HEK293T (cell line): Measurements from ENCODE around the gene GGCT.

ENCODE experiments used
- CTCF ChIA-PET: fragments of 350-600 bp; formaldehyde crosslinking; extraction: SDS; loops from one replicate; lab custom pipeline; 2021; ENCODE audit warnings: antibody characterized with exemption, inconsistent platforms; lab: Yijun Ruan, JAX
- POLR2A ChIA-PET: fragments of 350-600 bp; formaldehyde crosslinking; extraction: SDS; loops from one replicate; lab custom pipeline; 2020; ENCODE audit warnings: antibody characterized with exemption, inconsistent platforms; lab: Yijun Ruan, JAX
- DNase-seq: peaks from one replicate; pipeline ENCODE4 v3.0.0; 2012; ENCODE audit warnings: mixed read lengths; ENCODE audit errors: extremely low spot score
- ARNT ChIP-seq: fragments of 450-650 bp; IDR thresholded peaks from 2 replicates; pipeline ENCODE4 v1.6.1; 2017; ENCODE audit warnings: mild to moderate bottlenecking
- BHLHE40 ChIP-seq: fragments of 450-650 bp; IDR thresholded peaks from 2 replicates; pipeline ENCODE4 v1.6.1; 2016; ENCODE audit warnings: mild to moderate bottlenecking, moderate library complexity, borderline replicate concordance
- CTBP1 ChIP-seq: fragments of 450-650 bp; IDR thresholded peaks from 2 replicates; pipeline ENCODE4 v1.6.1; 2016; ENCODE audit warnings: borderline replicate concordance
- ELF4 ChIP-seq: fragments of 450-650 bp; IDR thresholded peaks from 2 replicates; pipeline ENCODE4 v1.6.1; 2017; ENCODE audit warnings: antibody characterized with exemption
- FOXA1 ChIP-seq: fragments of 450-650 bp; IDR thresholded peaks from 2 replicates; pipeline ENCODE4 v1.6.1; 2016; ENCODE audit warnings: mild to moderate bottlenecking
- FOXK2 ChIP-seq: fragments of 450-650 bp; IDR thresholded peaks from 2 replicates; pipeline ENCODE4 v1.6.1; 2016; ENCODE audit warnings: mild to moderate bottlenecking
- FOXM1 ChIP-seq: fragments of 450-650 bp; IDR thresholded peaks from 2 replicates; pipeline ENCODE4 v1.6.1; 2017; ENCODE audit warnings: mild to moderate bottlenecking, borderline replicate concordance
- HDGF ChIP-seq: fragments of 450-650 bp; IDR thresholded peaks from 2 replicates; pipeline ENCODE4 v1.6.1; 2017; ENCODE audit warnings: antibody characterized with exemption, borderline replicate concordance
- L3MBTL2 ChIP-seq: fragments of 450-650 bp; conservative IDR thresholded peaks from 2 replicates; pipeline ENCODE4 v1.6.1; 2016; ENCODE audit warnings: mild to moderate bottlenecking
- LEF1 ChIP-seq: fragments of 450-650 bp; IDR thresholded peaks from 2 replicates; pipeline ENCODE4 v1.6.1; 2017; ENCODE audit warnings: mild to moderate bottlenecking, borderline replicate concordance
- NFRKB ChIP-seq: fragments of 450-650 bp; IDR thresholded peaks from 2 replicates; pipeline ENCODE4 v1.6.1; 2016; ENCODE audit warnings: mild to moderate bottlenecking, moderate library complexity
- SP1 ChIP-seq: fragments of 450-650 bp; IDR thresholded peaks from 2 replicates; pipeline ENCODE4 v1.6.1; 2017
- SUZ12 ChIP-seq: fragments of 450-650 bp; IDR thresholded peaks from 2 replicates; pipeline ENCODE4 v1.6.1; 2016; ENCODE audit warnings: mild to moderate bottlenecking
- TARDBP ChIP-seq: fragments of 450-650 bp; IDR thresholded peaks from 2 replicates; pipeline ENCODE4 v1.6.1; 2016
- ZNF384 ChIP-seq: fragments of 450-650 bp; IDR thresholded peaks from 2 replicates; pipeline ENCODE4 v1.6.1; 2016
- TF ChIP-seq, protein P1 (sequence below): fragments of 450-650 bp; IDR thresholded peaks from 2 replicates; pipeline ENCODE4 v1.6.1; 2016

The GGCT gene

DNA sequence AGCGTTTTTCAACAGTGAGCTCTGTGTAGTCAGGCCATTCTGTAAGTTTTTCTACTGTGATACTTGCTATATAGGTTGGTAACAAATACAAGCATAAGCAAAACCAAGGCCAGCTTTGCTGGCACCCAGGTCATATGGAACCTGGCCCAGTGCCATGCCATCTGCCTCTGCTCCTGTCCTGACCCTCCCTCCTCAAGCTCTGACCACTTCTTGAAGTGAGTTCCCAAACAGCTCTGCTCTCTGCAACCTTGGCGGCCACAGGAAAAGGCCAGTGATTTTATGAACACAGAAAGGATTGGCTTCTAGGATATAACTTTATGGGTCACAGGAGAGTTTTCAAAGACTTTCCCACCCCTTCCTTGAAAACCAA, 38.8 kb downstream of the GGCT start:
- ChIA-PET CTCF (interaction anchor here (1.1 kb wide), 1 partner anchor 19 kb away, joined by 3 read pairs; no protein-coding TSS in a partner anchor), POLR2A (interaction anchor here (2.0 kb wide), 1 partner anchor 12 kb away, joined by 6 read pairs; no protein-coding TSS in a partner anchor)
- DNase-seq = no peak
- TF ChIP-seq SUZ12 = no peak
- no peak for TF ChIP-seq NFRKB
- TF ChIP-seq TARDBP = no peak
- no peak for TF ChIP-seq FOXA1
- no peak for TF ChIP-seq ELF4

GRCh38 chr7:30465046-30465810, 39.4 kb downstream of the GGCT start:
- CTCF ChIA-PET = interaction anchor here (1.1 kb wide), 1 partner anchor 19 kb away, joined by 3 read pairs; no protein-coding TSS in a partner anchor
- no peak for DNase-seq
- POLR2A ChIA-PET = interaction anchor here (2.0 kb wide), 1 partner anchor 12 kb away, joined by 6 read pairs; no protein-coding TSS in a partner anchor
- no peak for TF ChIP-seq TARDBP
- no peak for TF ChIP-seq SUZ12
- TF ChIP-seq HDGF = no peak
- no peak for TF ChIP-seq ELF4
- TF ChIP-seq ZNF384 = no peak
- TF ChIP-seq FOXA1 = no peak
- no peak for TF ChIP-seq L3MBTL2
- no peak for TF ChIP-seq BHLHE40
- TF ChIP-seq, protein P1, sequence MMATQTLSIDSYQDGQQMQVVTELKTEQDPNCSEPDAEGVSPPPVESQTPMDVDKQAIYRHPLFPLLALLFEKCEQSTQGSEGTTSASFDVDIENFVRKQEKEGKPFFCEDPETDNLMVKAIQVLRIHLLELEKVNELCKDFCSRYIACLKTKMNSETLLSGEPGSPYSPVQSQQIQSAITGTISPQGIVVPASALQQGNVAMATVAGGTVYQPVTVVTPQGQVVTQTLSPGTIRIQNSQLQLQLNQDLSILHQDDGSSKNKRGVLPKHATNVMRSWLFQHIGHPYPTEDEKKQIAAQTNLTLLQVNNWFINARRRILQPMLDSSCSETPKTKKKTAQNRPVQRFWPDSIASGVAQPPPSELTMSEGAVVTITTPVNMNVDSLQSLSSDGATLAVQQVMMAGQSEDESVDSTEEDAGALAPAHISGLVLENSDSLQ = no peak
- no peak for TF ChIP-seq LEF1
- TF ChIP-seq SP1 = no peak
- TF ChIP-seq FOXM1 = no peak
- TF ChIP-seq FOXK2 = no peak
- no peak for TF ChIP-seq ARNT
- no peak for TF ChIP-seq CTBP1
- no peak for TF ChIP-seq NFRKB

GRCh38 chr7:30464231-30464671, 40.4 kb downstream of the GGCT start:
- ChIA-PET CTCF (no interaction called here), POLR2A (interaction anchor here (2.0 kb wide), 1 partner anchor 13 kb away, joined by 6 read pairs; no protein-coding TSS in a partner anchor)
- TF ChIP-seq FOXK2 (no peak), ELF4 (no peak), LEF1 (no peak), HDGF (no peak), CTBP1 (no peak), FOXM1 (no peak), FOXA1 (no peak), ARNT (no peak), L3MBTL2 (no peak), TARDBP (no peak), SUZ12 (no peak), SP1 (no peak), NFRKB (no peak), ZNF384 (no peak)
- TF ChIP-seq, protein P1 = no peak
- no peak for DNase-seq

GRCh38 chr7:30463405-30464145, 41.1 kb downstream of the GGCT start:
- TF ChIP-seq BHLHE40 (no peak), HDGF (no peak), FOXM1 (no peak), ELF4 (no peak), L3MBTL2 (no peak), SUZ12 (no peak), NFRKB (no peak), ZNF384 (no peak), LEF1 (no peak), SP1 (no peak)
- TF ChIP-seq, protein P1 = no peak
- ChIA-PET POLR2A (no interaction called here), CTCF (no interaction called here)
- DNase-seq = no peak

GRCh38 chr7:30462179-30462578, 42.5 kb downstream of the GGCT start:
- CTCF ChIA-PET = no interaction called here
- TF ChIP-seq ZNF384 = no peak
- TF ChIP-seq NFRKB = no peak
- TF ChIP-seq FOXM1 = no peak
- TF ChIP-seq, protein P1 = no peak
- TF ChIP-seq ARNT = no peak
- TF ChIP-seq L3MBTL2 = no peak
- TF ChIP-seq ELF4 = no peak
- no peak for TF ChIP-seq CTBP1
- TF ChIP-seq TARDBP = no peak
- TF ChIP-seq FOXA1 = no peak
- no peak for TF ChIP-seq LEF1
- TF ChIP-seq SP1 = no peak
- DNase-seq = no peak
- POLR2A ChIA-PET = no interaction called here
